Left ventricle myocardium superior (tissue), 1 donor: ENCODE measurements around the gene LIG3. TPM values are rescaled to one million over a fixed set of nuclear protein-coding genes. Genes with fewer than 3 reads are reported as not detected.
"Not testable (repeated sequence)": the region's sequence is repeated elsewhere in the genome, so short reads cannot be mapped to it uniquely, and the experiment has no call there.

Source experiments
- ATAC-seq: fragments of 200-7000 bp; cut with Tn5 transposase; one replicate; pipeline ENCODE4 v1.9.1; 2020; ENCODE audit warnings: mild to moderate bottlenecking, moderate library complexity
- DNase-seq: peaks from one replicate; pipeline ENCODE4 v3.0.0-alpha.2; 2020
- intact Hi-C: fragments of 100-400 bp; cut with micrococcal nuclease; formaldehyde crosslinking; loops from one replicate; pipeline ENCODE4 v1.11.0; 2022
- total RNA-seq: library from RNA; stranded (reverse); fragmentation: NEBNext Ultra II Directional; extraction: Animal tissue kit (Norgen Biotek cat#: 25700); gene quantifications from one replicate; pipeline ENCODE4 v1.2.1, GENCODE V29; 2021
- donor health status: DM: no; HTN: yes; CAD: no; lungs with severe emphysema.

LIG3 gene
- total RNA-seq, 1 donor from 2014 or later: 19.3 TPM

DNA sequence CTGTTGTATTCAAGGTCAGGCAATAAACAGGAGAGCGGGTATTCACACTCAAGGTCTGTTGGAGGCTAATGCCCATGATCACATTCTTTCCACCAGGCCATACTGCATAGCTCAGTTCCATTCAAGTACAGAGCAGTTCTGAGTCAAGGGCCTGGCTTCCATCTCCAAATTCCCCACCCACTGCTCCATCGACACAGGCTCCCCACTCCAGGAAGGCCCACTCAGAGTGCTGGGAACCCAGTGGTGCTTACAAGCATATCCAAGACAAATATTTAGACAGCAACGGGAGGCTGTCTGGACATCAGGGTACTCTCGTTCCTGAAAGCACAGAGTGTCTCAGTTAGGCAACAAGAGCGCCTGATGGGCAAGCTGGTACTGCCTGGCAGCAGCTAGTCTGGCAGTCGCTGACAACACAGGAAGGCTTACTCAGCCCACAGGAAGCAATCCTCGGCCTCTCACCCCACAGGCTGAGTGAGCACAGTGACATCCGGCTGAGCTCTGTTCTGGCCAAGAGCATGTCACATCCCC, 42.3 kb downstream of the LIG3 start:
- ATAC-seq: peak; percentile 93
- intact Hi-C loops: no loop called here
- peak; percentile 73 for DNase-seq

DNA sequence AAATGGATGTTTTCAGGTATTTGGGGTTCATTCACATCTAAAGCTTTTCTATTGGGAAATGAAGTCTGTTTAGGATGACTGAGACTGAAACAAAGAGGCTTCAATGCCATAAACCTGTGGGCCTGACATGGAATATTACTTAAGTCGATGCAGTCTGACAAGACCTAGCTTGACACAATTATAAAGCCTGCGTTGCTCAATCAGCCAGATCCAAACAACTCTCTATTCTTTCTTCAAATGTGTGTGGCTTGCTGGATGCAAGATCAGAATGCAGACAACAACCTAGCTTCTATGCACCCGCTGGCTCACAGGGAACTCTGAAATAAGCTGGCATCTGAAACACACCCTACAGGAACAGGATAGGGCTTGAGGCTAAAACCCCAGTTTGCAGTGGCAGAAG, 43.2 kb downstream of the LIG3 start:
- DNase-seq (no peak), ATAC-seq (no peak)
- intact Hi-C loops: no loop called here

DNA sequence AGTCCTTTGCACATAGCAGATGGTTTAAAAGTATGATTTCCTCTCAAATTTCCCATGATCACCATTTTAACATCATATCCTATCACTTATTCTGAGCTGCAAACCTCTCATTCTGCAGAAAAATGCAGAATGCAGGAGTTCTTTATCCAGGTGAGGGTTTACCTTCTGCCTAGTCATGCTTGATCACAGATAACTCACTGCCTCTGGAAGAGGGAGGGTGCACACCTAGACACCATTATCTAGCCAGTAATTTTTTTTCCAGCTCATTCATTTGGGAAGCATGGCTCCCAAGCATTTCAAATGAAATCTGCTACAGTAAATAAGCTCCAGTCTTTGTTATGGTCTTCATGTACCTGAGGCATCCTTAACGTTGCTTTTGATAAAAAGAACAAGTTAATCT, 45.2 kb downstream of the LIG3 start:
- intact Hi-C loops: no loop called here
- DNase-seq (no peak), ATAC-seq (no peak)

DNA sequence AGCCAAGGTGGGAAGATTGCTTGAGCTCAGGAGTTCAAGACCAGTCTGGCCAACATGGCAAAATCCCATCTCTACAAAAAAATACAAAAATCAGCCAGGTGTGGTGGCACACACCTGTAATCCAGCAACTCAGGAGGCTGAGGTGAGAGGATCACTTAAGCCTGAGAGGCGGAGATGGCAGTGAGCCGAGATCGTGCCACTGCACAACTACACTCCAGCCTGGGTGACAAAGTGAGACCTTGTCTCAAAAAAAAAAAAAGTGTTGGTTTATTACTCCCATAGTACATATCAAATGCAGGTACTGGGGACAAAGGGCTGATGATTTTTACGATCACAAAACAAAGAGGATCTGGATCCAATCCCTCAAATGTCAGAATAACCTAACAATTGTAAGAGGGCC, 47.8 kb downstream of the LIG3 start:
- ATAC-seq, DNase-seq, intact Hi-C loops: not testable (repeated sequence)

DNA sequence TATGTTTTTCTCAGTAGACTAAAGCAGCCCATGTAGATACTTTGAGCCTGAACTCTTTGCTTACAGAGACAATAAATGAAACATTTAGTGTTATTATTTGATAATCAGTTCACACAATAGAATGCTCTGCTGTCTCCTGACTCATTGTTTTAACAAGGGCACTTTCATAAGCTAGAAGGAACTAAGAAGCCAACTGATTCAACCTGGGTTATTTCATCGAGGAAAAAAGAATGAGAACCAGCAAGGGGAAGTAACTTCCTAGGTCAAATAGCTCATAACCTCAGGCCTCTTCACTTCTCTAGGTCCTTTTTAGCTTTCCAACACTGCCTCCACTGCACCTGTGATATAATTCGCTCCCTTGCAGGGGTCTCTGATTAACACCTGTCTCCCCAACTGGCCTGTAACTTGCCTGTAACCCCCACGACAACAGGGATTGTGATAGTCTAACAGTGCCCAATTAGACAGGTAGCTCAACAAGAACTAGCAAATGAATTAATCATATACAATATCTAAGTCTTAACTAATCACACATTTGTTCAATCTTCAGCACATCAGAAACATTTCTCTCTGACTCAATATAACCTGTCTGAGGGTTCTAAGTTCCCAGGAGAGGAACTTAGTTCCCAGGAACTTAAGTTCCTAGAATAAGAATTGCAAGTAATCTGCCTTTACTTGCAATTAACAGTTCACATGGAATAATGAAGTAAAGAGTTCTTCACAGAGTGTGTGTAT, 48.4 kb downstream of the LIG3 start:
- DNase-seq: no peak
- ATAC-seq: no peak
- intact Hi-C loops: no loop called here

DNA sequence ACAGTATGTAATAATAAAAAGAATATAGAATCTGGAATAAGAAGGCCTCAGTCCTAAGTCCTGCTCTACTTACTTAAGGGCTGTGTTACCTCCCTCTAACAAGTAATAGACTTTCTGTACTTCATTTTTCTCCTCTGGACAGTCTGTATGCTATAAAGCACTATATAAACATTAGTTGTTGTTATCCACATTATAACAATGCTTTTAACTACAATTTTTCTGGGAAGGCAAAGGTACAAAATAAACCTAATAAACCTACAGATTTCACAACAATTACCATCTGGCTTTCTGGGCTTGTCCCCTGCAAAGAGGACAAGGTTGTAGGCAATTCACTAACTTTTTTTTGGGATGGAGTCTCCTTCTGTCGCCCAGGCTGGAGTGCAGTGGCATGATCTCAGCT, 50.5 kb downstream of the LIG3 start:
- ATAC-seq (no peak), DNase-seq (no peak)
- intact Hi-C loops: no loop called here

DNA sequence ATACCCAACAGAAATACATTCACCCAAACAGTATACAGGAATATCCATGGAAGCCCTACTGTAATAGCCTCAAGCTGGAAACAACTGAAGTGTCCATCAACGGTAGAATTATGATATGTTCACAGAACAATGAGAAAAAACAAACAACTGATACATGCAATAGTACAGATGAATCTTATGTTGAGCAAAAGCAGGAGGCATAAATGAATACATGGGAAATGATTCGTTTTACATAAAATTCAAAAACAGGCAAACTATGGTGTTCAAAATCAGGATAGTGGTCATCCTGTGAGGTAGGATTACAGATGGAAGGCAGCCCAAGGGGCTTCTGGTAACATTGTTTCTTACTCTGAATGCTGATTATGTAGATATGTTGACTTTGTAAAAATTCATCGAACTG, 58.1 kb downstream of the LIG3 start:
- intact Hi-C loops: no loop called here
- no peak for DNase-seq
- ATAC-seq: no peak

DNA sequence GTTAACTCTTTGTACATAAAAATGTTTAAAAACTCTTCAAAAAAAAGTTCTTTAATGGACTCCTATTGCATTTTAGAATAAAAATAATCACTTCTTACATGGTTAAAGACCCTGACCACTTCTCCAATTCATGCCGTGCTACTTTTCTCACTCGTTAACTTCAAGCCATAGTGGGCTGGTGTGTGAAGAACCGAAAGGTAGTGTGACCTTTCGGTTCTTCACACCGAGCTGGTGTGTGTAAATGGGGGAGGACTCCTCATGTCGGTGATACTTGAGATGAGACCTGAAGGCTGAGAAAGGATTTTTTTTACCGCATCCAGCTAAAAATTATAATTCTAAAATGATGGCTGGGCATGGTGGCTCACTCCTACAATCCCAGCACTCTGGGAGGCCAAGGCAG, 61.1 kb downstream of the LIG3 start:
- ATAC-seq (no peak), DNase-seq (no peak)
- intact Hi-C loops: no loop called here

DNA sequence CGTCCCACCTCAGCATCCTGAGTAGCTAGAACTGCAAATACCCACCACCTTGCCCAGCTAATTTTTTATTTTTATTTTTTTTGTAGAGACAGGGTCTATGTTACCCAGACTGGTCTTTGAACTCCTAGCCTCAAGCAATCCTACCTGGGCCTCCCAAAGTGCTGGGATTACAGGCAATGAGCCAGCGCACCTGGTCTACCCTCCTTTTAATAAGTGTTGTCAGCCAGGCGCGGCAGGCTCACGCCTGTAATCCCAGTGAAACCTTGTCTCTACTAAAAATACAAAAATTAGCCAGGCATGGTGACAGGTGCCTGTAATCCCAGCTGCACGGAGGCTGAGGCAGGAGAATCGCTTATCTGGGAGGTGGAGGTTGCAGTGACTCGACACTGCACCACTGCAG, 63.9 kb downstream of the LIG3 start:
- DNase-seq: no peak
- no peak for ATAC-seq
- intact Hi-C loops: no loop called here

DNA sequence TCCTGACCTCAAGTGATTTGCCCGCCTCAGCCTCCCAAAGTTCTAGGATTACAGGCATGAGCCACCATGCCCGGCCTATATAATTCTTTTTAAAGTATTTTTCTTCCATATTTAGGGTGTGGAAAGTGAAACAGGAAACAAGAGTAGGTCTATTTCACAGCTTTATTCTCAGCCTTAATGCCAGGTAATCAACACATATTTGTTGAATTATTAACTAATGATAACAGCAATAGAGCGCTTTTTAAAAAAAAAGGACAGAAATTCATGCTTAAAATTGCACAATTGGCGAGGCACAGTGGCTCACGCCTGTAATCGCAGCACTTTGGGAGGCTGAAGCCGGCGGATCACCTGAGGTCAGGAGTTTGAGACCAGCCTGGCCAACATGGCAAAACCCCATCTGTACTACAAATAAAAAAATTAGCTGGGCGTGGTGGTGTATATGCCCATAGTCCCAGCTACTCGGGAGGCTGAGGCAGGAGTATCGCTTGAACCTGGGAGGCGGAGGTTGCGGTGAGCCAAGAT, 65.2 kb downstream of the LIG3 start:
- intact Hi-C loops, ATAC-seq, DNase-seq: not testable (repeated sequence)

DNA sequence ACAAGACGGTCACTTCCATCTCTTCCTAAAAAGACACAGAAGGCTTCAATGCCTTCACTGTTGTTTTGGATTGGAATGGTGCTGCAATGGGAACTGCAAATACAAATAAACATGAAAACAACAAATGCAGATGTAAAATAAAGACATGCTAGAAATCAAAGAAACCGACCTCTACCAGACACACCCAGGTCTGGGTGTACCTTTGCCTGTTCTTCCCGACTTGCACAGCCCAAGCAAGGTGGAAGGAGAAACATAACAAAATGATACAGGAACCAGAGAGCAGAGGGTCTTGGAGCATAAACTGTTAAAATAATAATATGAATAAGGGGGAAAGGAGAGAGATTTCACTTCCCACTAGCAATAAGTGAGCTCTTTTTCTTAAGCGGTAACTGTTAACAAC, 65.9 kb downstream of the LIG3 start:
- intact Hi-C loops: no loop called here
- DNase-seq (no peak), ATAC-seq (no peak)

DNA sequence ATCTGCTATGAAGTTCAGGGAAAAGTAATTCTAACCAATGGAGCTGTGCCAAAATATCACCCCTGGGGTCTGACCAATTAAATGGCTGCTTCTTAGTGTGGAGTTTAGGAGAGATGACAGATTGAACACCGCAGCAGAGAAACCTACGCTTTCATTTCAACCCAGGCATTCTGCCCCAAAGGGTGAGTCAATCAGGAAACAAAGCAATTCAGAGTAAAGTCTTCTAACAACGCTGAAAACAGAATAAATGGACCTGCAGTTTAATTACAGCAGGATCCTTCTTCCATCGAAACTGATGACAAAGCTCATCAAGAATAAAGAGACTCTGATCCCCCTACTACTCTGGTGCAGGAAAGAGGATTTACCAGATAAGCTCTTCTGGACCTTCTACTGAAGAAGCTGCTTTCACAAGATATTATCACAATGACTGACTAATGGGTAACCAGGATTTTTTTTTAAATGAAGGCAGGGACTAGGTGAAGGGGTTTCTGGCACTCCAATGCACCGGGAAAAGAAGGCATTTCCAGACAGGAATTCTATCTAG, 66.5 kb downstream of the LIG3 start:
- ATAC-seq (no peak), DNase-seq (no peak)
- intact Hi-C loops: no loop called here

DNA sequence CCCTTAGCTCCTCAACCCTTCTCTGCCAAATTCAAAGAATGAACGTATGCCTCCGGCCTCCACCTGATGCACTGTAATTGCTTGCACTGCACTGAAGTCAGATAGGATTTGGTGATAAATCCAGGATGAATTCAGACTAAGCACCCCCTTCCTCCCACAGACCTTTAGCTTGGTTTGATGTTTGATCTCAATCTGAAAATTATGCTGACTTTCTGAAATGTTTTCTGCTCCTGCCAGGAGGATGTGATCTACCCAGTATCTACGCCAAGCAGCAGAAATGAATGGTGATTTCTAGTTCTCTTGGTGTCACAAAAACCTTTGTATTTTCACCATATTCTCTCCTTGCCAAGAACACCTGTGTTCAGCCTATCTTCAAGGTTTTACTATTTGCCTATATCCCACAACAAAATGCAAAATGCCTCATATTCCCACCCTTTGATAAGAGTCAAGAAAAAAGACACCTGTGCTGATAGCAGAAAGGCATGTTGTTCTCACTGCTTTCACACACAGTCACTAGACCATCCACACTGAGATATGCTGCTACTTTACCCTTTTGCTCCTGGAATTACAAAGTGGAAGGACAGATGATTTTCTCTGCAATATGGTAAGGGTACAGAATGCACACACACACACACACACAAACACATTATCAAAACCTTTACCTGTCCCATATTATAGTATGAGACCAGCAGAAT, 68.5 kb downstream of the LIG3 start:
- no peak for ATAC-seq
- intact Hi-C loops: no loop called here
- DNase-seq: no peak

DNA sequence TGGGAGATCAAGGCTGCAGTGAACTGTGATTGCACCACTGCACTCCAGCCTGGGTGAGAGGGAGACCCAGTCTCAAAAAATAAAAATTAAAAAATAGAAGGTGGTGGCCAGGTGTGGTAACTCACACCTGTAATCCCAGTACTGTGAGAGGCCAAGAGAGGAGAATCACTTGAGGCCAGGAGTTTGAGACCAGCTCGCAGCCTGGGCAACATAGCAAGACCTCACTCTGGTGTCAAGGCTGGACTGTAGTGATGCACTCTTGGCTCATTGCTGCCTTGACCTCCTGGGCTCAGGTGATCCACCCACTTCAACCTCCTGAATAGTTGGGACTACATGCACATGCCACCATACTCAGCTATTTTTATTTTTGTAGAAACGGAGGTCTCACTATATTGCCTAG, 69.9 kb downstream of the LIG3 start:
- no peak for ATAC-seq
- intact Hi-C loops: no loop called here

DNA sequence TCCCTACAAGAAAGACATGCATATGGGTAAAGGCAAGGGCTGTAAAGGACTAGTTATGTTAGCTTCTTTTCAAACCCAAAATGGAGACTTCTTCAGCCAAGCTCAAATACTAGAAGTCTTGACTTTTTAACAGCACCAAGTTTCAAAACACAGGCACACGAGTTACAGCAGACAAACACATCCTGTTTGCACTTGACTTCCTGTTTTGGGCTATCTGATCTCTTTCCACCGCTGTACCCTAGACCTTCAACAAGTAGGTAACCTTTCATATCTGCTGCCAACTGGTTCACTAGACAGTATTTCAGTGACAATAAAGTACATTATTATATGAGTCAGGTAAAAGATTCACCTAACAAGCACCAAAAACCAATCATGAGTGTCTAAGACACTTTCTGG, 70.9 kb downstream of the LIG3 start:
- intact Hi-C loops: no loop called here
- ATAC-seq: peak; percentile 60
- no peak for DNase-seq

More for the DNA sequence above, 69.9 kb downstream of the LIG3 start:
- DNase-seq: no peak

DNA sequence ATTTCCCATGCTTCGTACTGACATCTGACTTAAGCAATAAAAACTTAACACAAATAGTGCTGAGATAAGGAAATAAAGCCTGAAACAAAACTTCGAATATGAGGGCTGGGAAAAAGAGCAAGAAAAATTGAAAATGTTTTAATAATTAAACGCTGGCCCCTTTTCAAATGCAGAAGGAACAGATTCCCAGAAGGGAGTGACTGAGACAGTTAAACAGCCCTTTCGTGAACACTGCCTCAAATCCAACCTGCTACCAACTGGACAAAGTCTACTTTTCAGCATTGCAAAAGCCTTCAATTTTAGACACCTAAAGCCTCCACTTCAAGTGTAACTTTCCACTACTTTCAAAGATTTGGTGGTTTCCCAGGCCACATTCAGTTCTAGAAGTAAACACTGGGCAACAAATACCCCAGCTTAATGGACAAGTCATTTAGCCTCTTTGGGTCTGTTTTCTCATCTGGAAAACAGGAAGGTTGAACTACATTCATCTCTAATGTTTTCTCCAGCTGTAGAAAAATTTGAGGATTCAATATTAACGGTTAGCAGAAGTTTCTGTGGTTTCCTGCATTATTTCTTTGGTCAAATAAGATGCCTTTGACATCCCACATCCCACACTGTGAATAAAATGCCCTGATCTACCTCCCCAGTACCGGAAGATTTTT, 71.4 kb downstream of the LIG3 start:
- no peak for DNase-seq
- peak; percentile 45 for ATAC-seq
- intact Hi-C loops: no loop called here

DNA sequence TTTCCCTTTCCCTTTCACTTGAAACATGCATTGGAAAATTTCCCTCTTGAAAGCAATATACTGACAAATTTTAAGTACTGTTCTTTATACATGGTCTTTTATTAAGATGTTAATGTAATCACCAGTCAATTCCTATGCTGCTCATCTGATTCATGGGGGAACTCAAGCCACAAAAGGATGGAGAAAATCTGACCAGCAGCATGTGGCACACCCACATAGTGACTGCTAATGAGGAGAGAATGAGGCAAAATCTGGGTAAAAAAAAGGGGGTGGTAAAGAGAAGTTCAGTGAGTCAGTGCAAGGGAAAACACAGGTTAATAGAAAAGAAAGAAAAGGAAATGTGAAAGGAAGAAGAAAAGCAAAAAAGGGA, 71.9 kb downstream of the LIG3 start:
- DNase-seq: no peak

DNA sequence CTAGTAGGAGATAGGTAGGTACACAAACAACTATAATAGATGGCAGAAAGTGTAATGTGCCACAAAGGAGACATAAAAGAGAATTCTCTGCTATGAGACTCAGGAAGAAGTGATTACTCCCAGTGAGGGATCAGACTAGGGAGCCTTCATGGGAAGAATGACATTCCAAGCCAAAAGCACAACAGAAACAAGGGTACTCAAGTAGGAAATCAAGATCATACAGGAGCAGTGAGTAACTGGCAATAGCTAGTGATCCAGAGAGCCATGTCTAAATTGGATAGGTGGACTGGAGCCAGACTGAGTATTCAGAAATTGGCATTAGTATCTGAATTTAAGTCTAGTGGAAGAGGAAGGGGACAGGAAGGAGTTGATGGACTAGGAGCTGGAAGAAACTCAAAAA, 72.5 kb downstream of the LIG3 start:
- no peak for DNase-seq
- intact Hi-C loops: no loop called here
- ATAC-seq: no peak

More for the DNA sequence above, 71.9 kb downstream of the LIG3 start:
- intact Hi-C loops: no loop called here
- ATAC-seq: no peak

DNA sequence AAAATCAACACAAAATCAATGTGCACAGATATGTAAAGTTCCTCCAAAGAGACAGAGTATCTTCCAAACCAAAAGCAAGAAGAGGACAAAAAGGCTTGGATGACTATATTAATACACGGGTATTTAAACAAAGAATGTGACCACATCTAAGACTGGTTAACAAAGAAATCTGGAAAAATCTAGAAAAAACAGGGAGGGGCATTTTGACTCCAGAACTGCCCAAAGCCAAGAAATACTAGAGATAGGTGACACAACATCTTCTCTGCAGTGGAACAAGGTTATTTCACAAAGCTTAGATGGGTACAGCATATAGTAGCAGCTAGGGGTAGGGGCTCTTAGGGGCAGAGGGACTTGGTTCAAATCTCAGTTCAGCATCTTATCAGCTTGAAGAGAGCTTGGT, 72.9 kb downstream of the LIG3 start:
- ATAC-seq (no peak), DNase-seq (no peak)
- intact Hi-C loops: no loop called here

DNA sequence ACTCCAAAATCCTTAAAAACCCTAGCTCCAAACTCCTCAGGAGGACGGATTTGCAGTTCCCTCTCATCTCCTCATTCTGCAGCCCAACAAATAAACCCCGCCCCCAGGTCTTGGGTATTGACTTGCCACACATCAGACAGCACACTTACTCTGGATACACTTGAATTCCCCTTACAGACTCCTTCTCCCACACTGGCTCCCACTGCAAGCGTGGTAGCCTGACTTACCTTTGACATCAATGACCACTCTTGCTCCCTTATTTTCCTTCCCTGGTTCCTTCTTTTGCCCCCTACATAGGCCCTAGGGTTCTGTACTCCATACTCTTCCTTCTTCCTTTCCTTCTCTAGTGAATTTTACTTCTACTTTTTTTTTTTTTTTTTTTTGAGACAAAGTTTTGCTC, 75.7 kb downstream of the LIG3 start:
- DNase-seq (no peak), ATAC-seq (no peak)
- intact Hi-C loops: no loop called here
